ENCODE data around the gene VPS13D.

- TF ChIP-seq CHD2 (IDR thresholded peaks at IDR 0.05; ENCODE audit: low read length, partially characterized antibody) (no peak), PBX3 (IDR thresholded peaks at IDR 0.05) (no peak), POLR2AphosphoS5 (IDR thresholded peaks at IDR 0.05; ENCODE audit: low read depth, low read length) (no peak), EZH2phosphoT487 (IDR thresholded peaks at IDR 0.05; ENCODE audit: borderline replicate concordance, low read depth) (no peak), CTCF (IDR thresholded peaks at IDR 0.05) (no peak), RFX5 (IDR thresholded peaks at IDR 0.05; ENCODE audit: low read length) (no peak), TCF12 (IDR thresholded peaks at IDR 0.05) (no peak)
Observed at GRCh38 chr1:12412439-12412838, 182.6 kb downstream of the VPS13D start.

Data from SK-N-SH (cell line).